Right lobe of liver (tissue), 4 donors: ENCODE data around the gene PSORS1C2.

ENCODE experiments used
- POLR2A ChIP-seq: fragments of 450-650 bp; IDR thresholded peaks from one replicate; pipeline ENCODE4 v1.6.1; 2017; ENCODE audit warnings: antibody characterized with exemption, mild to moderate bottlenecking
- TF ChIP-seq, protein P1 (sequence below), 4 donors: fragments of 200-600 bp in 3 of 4; fragments of 450-650 bp in 1 of 4; IDR thresholded peaks; one replicate each; pipeline versions ENCODE4 v1.5.1 to v1.8.0; 2016 to 2022; ENCODE audit warnings: antibody characterized with exemption in 4 of 4, mild to moderate bottlenecking in 2 of 4
- donor health status: DM: no; HTN: no; CAD: no.
- donor health status: DM: no; HTN: no; CAD: no.
- donor health status: DM: no; HTN: yes; CAD: no.

DNA sequence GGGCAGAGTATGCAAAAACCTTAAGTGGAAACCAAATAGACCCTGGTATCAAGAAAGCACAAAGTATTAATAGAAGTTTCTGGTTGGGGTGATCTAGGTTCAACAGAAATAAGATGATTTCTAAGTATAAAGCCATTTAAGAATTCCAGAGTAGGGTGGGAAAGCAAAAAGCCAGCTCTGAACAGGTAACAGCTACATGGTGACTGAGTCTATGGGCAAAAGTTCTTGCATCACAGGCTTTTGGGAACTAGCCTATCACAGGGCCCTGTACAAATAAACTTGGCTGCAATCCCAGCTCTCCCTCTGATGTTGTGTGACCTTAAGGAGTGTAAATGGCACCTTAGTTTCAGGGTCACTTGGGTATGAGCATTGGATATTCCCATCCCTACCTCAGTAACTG is 25.1 kb upstream of the PSORS1C2 start:
- TF ChIP-seq, protein P1, sequence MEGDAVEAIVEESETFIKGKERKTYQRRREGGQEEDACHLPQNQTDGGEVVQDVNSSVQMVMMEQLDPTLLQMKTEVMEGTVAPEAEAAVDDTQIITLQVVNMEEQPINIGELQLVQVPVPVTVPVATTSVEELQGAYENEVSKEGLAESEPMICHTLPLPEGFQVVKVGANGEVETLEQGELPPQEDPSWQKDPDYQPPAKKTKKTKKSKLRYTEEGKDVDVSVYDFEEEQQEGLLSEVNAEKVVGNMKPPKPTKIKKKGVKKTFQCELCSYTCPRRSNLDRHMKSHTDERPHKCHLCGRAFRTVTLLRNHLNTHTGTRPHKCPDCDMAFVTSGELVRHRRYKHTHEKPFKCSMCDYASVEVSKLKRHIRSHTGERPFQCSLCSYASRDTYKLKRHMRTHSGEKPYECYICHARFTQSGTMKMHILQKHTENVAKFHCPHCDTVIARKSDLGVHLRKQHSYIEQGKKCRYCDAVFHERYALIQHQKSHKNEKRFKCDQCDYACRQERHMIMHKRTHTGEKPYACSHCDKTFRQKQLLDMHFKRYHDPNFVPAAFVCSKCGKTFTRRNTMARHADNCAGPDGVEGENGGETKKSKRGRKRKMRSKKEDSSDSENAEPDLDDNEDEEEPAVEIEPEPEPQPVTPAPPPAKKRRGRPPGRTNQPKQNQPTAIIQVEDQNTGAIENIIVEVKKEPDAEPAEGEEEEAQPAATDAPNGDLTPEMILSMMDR (IDR thresholded peaks at IDR 0.05), result no peak
- TF ChIP-seq POLR2A, result no peak
